Astrocyte of the spinal cord (primary cell): ENCODE measurements around the gene C4BPA.
A peak's percentile ranks its signal among the peaks of the same experiment; 100 is the strongest.

Source experiments
- DNase-seq: peaks from one replicate; pipeline ENCODE4 v3.0.0; 2011; ENCODE audit warnings: low read depth, low spot score
- H3K4me3 ChIP-seq: 2 replicates; pipeline ENCODE4 v1.5.1; 2011; ENCODE audit warnings: low read depth, mild to moderate bottlenecking, low read length, moderate library complexity
- CTCF ChIP-seq: IDR thresholded peaks from 2 replicates; pipeline ENCODE4 v1.5.1; 2012; ENCODE audit warnings: low read depth, mild to moderate bottlenecking, low read length, inconsistent platforms
- in situ Hi-C: cut with HindIII; loops from 2 replicates; pipeline ENCODE4 v1.10.0; 2017; ENCODE audit warnings: low sequenced_read_pairs

C4BPA gene

GRCh38 chr1:207186503-207186902, 82.5 kb downstream of the C4BPA start:
- DNase-seq: peak; percentile 6
- in situ Hi-C loops: no loop called here
- no peak overlapping the region for H3K4me3 ChIP-seq
- no peak for TF ChIP-seq CTCF

- in situ Hi-C loops: no loop called here
- no peak overlapping the region for H3K4me3 ChIP-seq
- DNase-seq: no peak
- TF ChIP-seq CTCF: no peak
These were observed 84.9 kb downstream of the C4BPA start for GRCh38 chr1:207188901-207189300.

GRCh38 chr1:207191061-207191460, 87.0 kb downstream of the C4BPA start:
- H3K4me3 ChIP-seq: no peak overlapping the region
- TF ChIP-seq CTCF: no peak
- in situ Hi-C loops: no loop called here
- DNase-seq: no peak

- in situ Hi-C loops: no loop called here
- no peak overlapping the region for H3K4me3 ChIP-seq
- no peak for TF ChIP-seq CTCF
- DNase-seq: no peak
These were observed 87.7 kb downstream of the C4BPA start for GRCh38 chr1:207191776-207192175.

GRCh38 chr1:207194197-207194596, 90.2 kb downstream of the C4BPA start:
- no peak overlapping the region for H3K4me3 ChIP-seq
- in situ Hi-C loops: no loop called here
- no peak for DNase-seq

More at GRCh38 chr1:207194197-207194596, 90.2 kb downstream of the C4BPA start:
- TF ChIP-seq CTCF: no peak
